ENCODE measurements around the gene OPCML. TPM values are rescaled to one million over a fixed set of nuclear protein-coding genes. Genes with fewer than 3 reads are reported as not detected.

The OPCML gene
- total RNA-seq, 4 donors from 2014 or later, result 0.33 TPM; not detected in 3

GRCh38 chr11:133386262-133386661, 146.0 kb downstream of the OPCML start:
- Histone ChIP-seq H3K36me3 (no peaks in the 10 kb centered on the region), H3K9me3 (no peaks in the 10 kb centered on the region), H3K27ac (no peak overlapping the region), H3K27me3 (no peaks in the 10 kb centered on the region), H3K4me1 (no peaks in the 10 kb centered on the region), H3K4me3 (replicated peaks in 1 of 3) (no peak overlapping the region)
- TF ChIP-seq CTCF (IDR thresholded peaks at IDR 0.05) (no peak), POLR2A (IDR thresholded peaks at IDR 0.05) (no peak)
- 36 to 51% methylated on average over 4 of the region's 4 CpGs for WGBS, 2 donors
- intact Hi-C loops (cut with DNase I), result no loop called here
- DNase-seq, result no peak

- H3K4me3 ChIP-seq (replicated peaks in 1 of 3), result no peak overlapping the region
- no peaks in the 10 kb centered on the region for H3K9me3 ChIP-seq
- no peak for DNase-seq
- intact Hi-C loops (cut with DNase I), result no loop called here
- H3K4me1 ChIP-seq, result no peaks in the 10 kb centered on the region
- no peak overlapping the region for H3K27ac ChIP-seq
- TF ChIP-seq CTCF (IDR thresholded peaks at IDR 0.05), result no peak
- TF ChIP-seq POLR2A (IDR thresholded peaks at IDR 0.05), result no peak
- H3K36me3 ChIP-seq, result no peaks in the 10 kb centered on the region
- 70 to 79% methylated on average over 4 of the region's 4 CpGs for WGBS, 2 donors
- H3K27me3 ChIP-seq, result no peaks in the 10 kb centered on the region
These were observed 146.5 kb downstream of the OPCML start for GRCh38 chr11:133385781-133386180.

- no peaks in the 10 kb centered on the region for H3K9me3 ChIP-seq
- intact Hi-C loops (cut with DNase I), result no loop called here
- no peak overlapping the region for H3K27ac ChIP-seq
- no peaks in the 10 kb centered on the region for H3K27me3 ChIP-seq
- no peaks in the 10 kb centered on the region for H3K36me3 ChIP-seq
- no peaks in the 10 kb centered on the region for H3K4me1 ChIP-seq
- H3K4me3 ChIP-seq (replicated peaks in 1 of 3), result no peak overlapping the region
- DNase-seq, result no peak
- WGBS, 2 donors, result 80% methylated on average over 4 to 6 of the region's 6 CpGs
- TF ChIP-seq CTCF (IDR thresholded peaks at IDR 0.05) (no peak), POLR2A (IDR thresholded peaks at IDR 0.05) (no peak)
These were observed 147.6 kb downstream of the OPCML start for GRCh38 chr11:133384731-133385130.

GRCh38 chr11:133383689-133384088, 148.6 kb downstream of the OPCML start:
- H3K4me3 ChIP-seq (replicated peaks in 1 of 3), result no peak overlapping the region
- H3K27me3 ChIP-seq, result no peaks in the 10 kb centered on the region
- H3K4me1 ChIP-seq, result no peaks in the 10 kb centered on the region
- no peak overlapping the region for H3K27ac ChIP-seq
- no peak for DNase-seq
- WGBS, 2 donors, result 70 to 78% methylated on average over 3 to 4 of the region's 4 CpGs
- TF ChIP-seq POLR2A (IDR thresholded peaks at IDR 0.05) (no peak), CTCF (IDR thresholded peaks at IDR 0.05) (no peak)
- no peaks in the 10 kb centered on the region for H3K36me3 ChIP-seq
- no peaks in the 10 kb centered on the region for H3K9me3 ChIP-seq
- intact Hi-C loops (cut with DNase I), result no loop called here

GRCh38 chr11:133383201-133383600, 149.1 kb downstream of the OPCML start:
- H3K9me3 ChIP-seq, result no peaks in the 10 kb centered on the region
- no peak for DNase-seq
- H3K36me3 ChIP-seq, result no peaks in the 10 kb centered on the region
- no peak overlapping the region for H3K27ac ChIP-seq
- TF ChIP-seq POLR2A (IDR thresholded peaks at IDR 0.05) (no peak), CTCF (IDR thresholded peaks at IDR 0.05) (no peak)
- H3K4me1 ChIP-seq, result no peaks in the 10 kb centered on the region
- intact Hi-C loops (cut with DNase I), result no loop called here
- H3K4me3 ChIP-seq (replicated peaks in 1 of 3), result no peak overlapping the region
- no peaks in the 10 kb centered on the region for H3K27me3 ChIP-seq
- 66 to 84% methylated on average over 8 of the region's 8 CpGs for WGBS, 2 donors
